Measurements from ENCODE around the gene ANKZF1.

ANKZF1 gene

GRCh38 chr2:219228041-219228910 lies 1.3 kb upstream of the ANKZF1 start:
- DNase-seq (ENCODE audit: low spot score) = peak; percentile 13

- DNase-seq (ENCODE audit: low spot score) = no peak
Measured at GRCh38 chr2:219228911-219229304, 698 bp upstream of the ANKZF1 start.

GRCh38 chr2:219230059-219230540 lies 494 bp downstream of the ANKZF1 start:
- DNase-seq (ENCODE audit: low spot score) = peak; percentile 41

GRCh38 chr2:219234331-219234730 lies 4.7 kb downstream of the ANKZF1 start:
- no peak for DNase-seq (ENCODE audit: low spot score)

- no peak for DNase-seq (ENCODE audit: low spot score)
Measured at GRCh38 chr2:219243291-219243761, 13.7 kb downstream of the ANKZF1 start.

- DNase-seq (ENCODE audit: low spot score) = no peak
Measured at GRCh38 chr2:219244789-219245147, 15.2 kb downstream of the ANKZF1 start.

GRCh38 chr2:219245148-219245898 lies 15.7 kb downstream of the ANKZF1 start, which contains the start of the genes GLB1L and STK16:
Gene GLB1L, minus strand, starts transcription at chr2:219245444. Its CDS starts 1,871 bp downstream, at chr2:219243573.
Gene STK16, plus strand, starts transcription at chr2:219245479. Its CDS starts 521 bp downstream, at chr2:219246000.
- DNase-seq (ENCODE audit: low spot score) = peak; percentile 97

GRCh38 chr2:219245899-219246230 lies 16.3 kb downstream of the ANKZF1 start:
- no peak for DNase-seq (ENCODE audit: low spot score)

- no peak for DNase-seq (ENCODE audit: low spot score)
Measured at GRCh38 chr2:219246559-219246958, 17.0 kb downstream of the ANKZF1 start.

- no peak for DNase-seq (ENCODE audit: low spot score)
Measured at GRCh38 chr2:219247678-219248642, 18.4 kb downstream of the ANKZF1 start.

GRCh38 chr2:219248845-219249202 lies 19.2 kb downstream of the ANKZF1 start:
- no peak for DNase-seq (ENCODE audit: low spot score)

GRCh38 chr2:219249203-219249980 lies 19.8 kb downstream of the ANKZF1 start:
- peak; percentile 68 for DNase-seq (ENCODE audit: low spot score)

- no peak for DNase-seq (ENCODE audit: low spot score)
Measured at GRCh38 chr2:219250049-219250781, 20.6 kb downstream of the ANKZF1 start.

GRCh38 chr2:219251656-219252055 lies 22.1 kb downstream of the ANKZF1 start:
- peak; percentile 7 for DNase-seq (ENCODE audit: low spot score)

- DNase-seq (ENCODE audit: low spot score) = no peak
Measured at GRCh38 chr2:219252084-219252483, 22.5 kb downstream of the ANKZF1 start.

- no peak for DNase-seq (ENCODE audit: low spot score)
Measured at GRCh38 chr2:219252570-219252899, 22.9 kb downstream of the ANKZF1 start.

- peak; percentile 31 for DNase-seq (ENCODE audit: low spot score)
Measured at GRCh38 chr2:219252900-219253752, 23.5 kb downstream of the ANKZF1 start, which contains the start of gene TUBA4B. Gene TUBA4B, plus strand, starts transcription at chr2:219253243. Its CDS starts 165 bp downstream, at chr2:219253408.

- peak; percentile 94 for DNase-seq (ENCODE audit: low spot score)
Measured at GRCh38 chr2:219253753-219254589, 24.4 kb downstream of the ANKZF1 start, which contains the start of gene TUBA4A. Gene TUBA4A, minus strand, starts transcription at chr2:219253918. Its CDS starts 60 bp downstream, at chr2:219253858.

All from AG08395 (cell line).